EL (cell line): ENCODE results near the gene OR51E1.
A peak's percentile ranks its signal among the peaks of the same experiment; 100 is the strongest.

Experiments used
- DNase-seq: peaks from one replicate; pipeline ENCODE4 v3.0.0-alpha.2; 2016

The OR51E1 gene

GRCh38 chr11:4654635-4655369 is 11.0 kb downstream of the OR51E1 start:
- DNase-seq, result no peak

DNA sequence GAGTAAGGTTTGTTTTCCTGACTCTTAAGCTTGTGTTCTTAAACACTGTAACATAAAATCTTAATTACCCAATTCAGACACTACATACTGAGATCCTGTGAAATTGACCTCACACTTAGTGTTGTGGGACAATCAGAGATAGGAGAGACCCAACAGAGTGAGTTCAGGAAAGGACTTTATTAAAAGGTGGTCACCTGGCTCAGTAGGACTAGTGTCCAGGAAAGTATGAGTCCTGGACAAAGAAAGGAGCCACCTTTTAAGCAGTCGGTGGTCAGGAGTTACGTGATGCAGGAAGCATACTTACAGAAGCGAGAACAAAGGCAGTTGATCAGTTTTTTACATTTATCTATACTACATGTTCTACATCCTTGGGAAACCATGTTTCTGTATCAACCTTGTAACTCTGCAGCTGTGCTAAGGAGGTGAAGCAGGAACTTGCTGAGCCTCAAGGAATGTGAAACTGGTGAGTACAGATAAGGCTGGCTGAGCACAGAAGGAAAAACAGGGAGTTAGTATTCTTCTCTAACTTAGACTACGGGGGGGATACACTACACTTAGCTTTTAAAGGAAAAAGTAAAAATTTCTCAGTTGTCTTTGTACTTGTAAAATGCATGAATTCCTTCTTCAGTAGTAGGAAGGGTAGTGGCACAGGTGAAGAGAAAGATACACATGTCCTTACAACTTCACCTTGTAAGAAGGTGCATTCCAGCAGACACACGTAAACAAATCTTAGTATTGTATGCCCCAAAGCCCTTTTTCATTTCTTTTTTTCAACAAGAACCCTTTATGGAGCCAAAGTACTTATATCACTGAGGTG is 15.1 kb downstream of the OR51E1 start:
- DNase-seq, result no peak

- DNase-seq, result no peak
These were observed 19.1 kb downstream of the OR51E1 start for GRCh38 chr11:4662876-4663275.

DNA sequence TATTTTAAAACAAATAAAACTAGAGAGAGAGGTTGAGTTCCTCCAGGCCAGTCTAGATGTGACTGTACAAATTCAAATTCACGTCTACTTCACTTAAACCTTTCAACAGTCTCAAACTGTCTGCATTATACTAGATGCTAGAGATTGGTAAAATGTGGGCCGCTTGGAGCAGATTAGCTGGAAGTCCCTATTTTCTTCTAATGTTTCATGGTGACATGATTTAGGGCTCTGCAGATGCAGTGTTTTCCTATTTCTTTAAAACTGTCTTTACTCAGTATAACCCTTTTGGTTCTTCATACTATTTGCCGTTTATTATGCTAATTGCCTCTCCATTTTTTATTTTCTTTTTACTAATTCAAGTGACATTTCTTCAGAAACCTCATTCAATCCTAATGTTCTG is 20.4 kb downstream of the OR51E1 start:
- no peak for DNase-seq

- no peak for DNase-seq
These were observed 21.0 kb downstream of the OR51E1 start for GRCh38 chr11:4664786-4665185.

DNA sequence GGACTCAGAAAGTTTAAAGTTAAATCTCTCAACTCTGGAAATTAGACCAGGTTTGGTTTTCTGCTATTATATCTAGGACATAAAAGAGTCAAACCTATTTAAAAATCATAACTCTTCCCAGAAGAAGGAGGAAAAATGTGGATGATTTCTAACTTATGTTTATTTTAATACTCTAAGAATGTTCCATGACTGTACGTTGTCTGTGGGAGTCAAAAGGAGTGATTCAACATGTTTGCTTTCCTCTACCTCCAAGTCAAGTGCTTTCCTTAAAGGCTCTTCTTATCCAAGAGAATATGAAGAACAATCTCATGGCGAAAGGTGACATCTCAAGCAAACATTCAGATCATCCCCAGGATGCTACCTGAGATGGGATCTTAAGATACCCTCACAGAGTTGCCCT is 21.6 kb downstream of the OR51E1 start:
- no peak for DNase-seq

DNA sequence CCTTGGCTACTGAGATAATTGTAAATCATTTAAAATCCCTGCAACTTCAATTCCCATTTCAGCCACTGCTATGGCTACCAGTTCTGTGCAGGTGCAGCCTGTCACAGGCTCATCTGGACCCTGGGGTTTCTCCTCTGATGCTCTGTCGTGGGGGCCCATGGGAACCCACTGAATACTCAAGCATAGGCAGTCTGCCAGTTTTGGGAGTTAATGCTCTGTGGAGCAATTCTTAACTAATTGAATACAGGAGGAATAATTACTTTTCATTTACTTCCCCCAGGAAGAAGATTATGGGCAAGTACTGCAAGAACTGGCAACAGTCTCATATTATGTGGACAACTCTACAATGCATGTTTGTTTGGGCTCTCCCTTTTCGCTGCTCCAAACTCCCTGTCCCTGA is 28.0 kb downstream of the OR51E1 start:
- no peak for DNase-seq

DNA sequence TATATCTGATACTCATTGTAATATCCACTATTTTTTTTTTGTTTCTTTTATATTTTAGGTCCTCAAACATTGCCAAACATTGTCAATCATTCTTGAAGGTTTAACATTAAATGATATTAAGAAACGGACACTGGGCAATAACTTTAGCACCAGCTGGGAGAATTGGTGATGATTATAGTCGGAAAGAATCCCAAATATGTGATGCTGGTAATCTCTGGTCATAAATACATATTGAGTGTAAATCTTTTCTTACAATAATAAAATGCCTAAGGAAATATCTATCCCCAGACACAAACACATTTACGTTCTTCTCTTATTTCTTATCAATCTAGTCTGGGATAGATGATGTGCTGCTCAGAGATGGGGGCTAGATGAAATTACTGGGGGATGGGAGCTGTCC is 28.7 kb downstream of the OR51E1 start:
- DNase-seq, result peak; percentile 67

- no peak for DNase-seq
These were observed 30.0 kb downstream of the OR51E1 start for GRCh38 chr11:4673781-4674180.

- no peak for DNase-seq
These were observed 34.2 kb downstream of the OR51E1 start for GRCh38 chr11:4677948-4678347.

- no peak for DNase-seq
These were observed 36.6 kb downstream of the OR51E1 start for GRCh38 chr11:4680341-4680740.

DNA sequence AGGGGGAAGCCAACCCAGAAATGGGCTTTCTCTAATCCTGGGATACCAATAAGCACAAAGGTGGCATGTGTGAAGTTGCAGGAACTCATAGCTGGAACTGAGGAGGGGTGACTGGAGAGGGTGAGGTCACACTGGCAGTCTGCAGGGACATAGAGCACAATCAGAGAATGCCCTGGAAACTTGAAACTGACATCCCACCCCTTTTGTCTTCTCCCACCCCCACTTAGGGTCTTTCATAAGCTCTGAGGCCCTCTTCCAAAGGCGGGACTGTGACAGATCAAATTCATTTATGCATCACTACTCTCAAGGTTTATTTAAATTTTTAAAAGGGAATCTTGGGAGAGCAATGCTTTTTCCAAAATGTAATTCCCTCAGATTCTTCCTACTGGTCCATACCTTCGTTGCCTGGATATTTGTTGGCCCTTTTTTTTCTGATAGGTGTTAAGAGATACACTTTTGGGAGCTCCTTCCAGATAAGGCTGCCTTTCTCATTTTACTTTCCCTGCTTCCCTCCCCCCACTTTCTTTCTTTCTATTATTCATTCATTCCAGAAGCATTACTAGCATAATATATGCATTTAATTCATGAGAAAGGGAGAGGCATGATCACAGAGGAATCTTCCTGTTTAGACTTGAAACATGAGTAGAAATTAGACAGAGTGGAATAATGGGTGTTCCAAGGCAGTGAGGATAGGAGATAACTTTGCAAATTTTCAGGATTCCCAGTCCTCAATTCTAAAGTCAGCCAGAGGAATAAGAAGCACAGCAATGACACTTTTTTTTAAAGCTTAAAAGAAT is 39.0 kb downstream of the OR51E1 start:
- peak; percentile 53 for DNase-seq

DNA sequence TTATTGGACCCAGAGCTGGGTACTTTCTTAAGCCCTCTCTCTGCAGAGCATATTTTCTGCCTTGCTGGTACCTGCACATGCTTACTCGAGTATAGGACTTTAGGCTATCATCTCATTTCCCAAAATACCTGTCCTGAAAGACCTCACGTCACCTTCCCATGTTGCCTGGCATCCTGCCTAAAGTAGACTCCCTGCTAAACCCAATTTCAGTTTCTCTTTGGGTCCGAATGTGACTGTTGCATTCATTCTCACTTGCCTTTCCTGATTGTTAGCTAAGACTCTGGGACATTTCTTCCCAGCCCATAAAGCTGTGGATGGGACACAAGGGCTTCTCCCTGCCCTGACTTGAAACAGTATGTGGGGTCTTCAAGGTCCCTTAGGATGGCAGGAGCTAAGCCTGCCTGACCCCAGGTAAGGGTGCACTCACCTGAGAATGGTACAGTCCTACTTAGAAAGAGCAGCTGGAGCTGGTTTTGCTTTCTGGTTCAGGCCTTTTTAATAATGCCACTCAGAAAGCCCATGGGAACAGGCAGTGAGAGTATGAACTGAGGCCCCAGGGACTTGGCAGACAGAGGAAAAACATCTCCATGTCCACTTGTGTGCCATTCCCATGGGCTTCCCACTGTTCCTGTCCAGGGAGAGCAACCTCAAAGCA is 41.0 kb downstream of the OR51E1 start:
- no peak for DNase-seq

- no peak for DNase-seq
These were observed 51.7 kb downstream of the OR51E1 start for GRCh38 chr11:4695442-4695841.

GRCh38 chr11:4697585-4697984 is 53.8 kb downstream of the OR51E1 start, which contains the start of gene OR51E2:
TSS of gene OR51E2 (minus strand) at chr11:4697853. CDS start at chr11:4682711, 15,142 bp downstream.
- peak; percentile 39 for DNase-seq

DNA sequence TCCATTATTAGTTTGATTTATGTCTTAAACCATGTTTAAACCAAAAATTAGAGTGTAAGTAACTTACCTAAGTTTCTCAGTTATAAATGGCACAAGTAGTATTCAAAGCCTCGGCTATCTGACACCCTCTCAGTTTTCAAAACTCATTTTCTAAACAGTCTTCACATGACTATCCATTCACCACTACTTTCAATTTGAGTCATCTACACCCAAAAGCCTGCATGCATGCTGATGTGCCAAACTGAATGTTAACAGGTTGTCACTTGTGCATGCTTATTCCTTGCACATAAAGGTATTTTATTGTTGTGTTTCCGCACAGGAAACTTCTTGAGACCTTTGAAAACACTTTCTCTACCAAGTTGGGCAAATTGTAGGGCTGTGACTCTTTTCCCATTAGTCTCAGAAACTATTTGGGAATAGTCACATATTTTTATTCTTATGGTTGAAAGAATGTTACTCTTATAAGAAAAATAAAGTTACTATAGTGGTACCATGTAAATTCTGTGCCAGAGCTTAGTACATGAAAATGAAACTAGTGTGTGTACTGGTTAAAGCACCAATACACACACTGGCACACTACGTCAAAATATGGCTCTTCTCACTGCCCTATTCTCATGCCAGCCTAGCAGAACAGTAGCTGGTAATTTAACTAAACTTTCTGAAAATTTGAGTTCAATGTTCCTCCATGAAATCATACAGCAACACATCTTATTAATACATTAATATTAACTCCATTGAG is 56.1 kb downstream of the OR51E1 start:
- no peak for DNase-seq

DNA sequence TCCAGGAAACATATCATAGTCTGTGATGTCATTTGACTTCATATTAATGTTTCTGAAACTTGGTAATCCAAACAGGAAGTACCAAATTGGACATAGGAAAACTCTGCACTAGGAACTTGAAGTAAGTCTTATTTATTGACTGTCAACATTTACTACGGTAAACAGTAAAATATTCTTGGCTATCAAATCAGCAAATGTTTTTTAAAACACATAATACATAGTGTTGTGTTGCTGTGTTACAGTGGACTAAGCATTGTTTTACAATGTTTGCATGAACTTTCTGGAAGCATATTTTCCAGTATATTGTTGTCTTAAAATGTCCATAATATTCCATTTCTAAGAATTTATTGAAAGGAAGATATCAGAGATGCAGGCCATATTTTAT is 56.6 kb downstream of the OR51E1 start:
- DNase-seq, result no peak

DNA sequence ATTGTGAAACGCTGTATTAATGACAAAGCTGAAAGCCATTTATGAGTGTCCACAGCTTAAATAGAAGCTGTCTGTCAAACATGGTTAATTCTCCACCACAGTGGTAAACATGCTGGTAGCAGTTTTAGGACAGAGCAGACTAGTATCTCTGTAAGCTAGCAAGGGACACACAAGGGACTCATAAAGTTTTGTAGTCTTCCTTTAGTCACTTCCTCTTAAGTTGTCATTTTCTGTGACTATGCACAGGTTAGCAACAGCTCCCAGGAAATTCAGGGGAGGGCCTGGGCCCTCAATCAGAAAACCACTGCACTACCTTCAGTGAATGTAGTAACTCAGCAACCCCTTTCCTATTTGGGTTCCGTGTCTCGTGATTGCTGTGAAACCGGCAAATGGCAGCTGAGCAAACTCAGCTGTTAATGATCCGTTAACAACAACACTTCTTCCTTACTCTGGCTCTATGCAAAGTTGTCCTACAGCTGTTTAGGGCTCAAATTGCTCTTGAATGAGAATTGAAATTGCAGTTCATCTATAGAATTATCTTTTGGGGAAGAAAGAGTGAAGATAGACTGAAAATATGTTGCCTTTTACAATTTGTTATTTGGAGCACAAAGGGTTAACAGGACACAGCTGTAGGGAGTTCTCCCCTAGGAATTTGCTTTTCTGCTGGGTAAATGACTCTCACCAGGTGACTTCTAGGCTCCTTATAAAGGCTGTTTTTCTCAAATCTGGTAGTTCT is 60.4 kb downstream of the OR51E1 start, which contains the start of gene MMP26:
MMP26 (plus strand) TSS at position 731 of the 736 bp plus-strand sequence.
- no peak for DNase-seq

DNA sequence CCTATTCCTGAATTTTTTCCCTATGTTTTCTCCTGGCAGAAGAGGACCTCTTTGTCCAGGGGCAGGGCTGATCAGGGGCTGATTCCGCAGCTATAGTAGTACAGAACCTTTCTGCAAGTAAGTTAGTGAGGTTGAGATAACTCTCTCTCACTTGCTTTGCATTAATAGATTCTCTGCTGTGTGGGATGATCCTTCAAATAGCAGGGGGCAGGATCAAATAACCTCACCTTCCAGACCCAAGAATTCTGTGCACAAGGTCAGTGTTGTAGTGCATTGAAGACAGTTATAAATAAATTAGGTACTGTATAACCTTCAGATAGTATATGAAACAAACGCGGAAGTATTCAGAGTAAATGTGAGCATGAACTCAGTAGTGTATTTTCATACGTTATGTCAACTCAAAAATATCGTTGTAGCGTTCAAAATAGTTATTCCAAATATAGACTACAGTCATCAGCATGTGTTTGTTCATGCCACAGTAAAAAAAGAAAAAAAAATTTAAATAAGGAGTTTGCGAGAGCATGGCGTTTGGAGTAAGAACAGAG is 61.1 kb downstream of the OR51E1 start:
- DNase-seq, result no peak
